Stomach (tissue), 4 donors: Measurements from ENCODE around the gene VAV3.

Experiments used
- CTCF ChIP-seq, 7 experiments: fragments of 450-650 bp in 4 of 7; fragments of 200-600 bp in 3 of 7; sonication (generic) in 3 of 7; IDR thresholded peaks; one replicate each; pipeline ENCODE4 v1.5.1; 2016 to 2019; ENCODE audit warnings: antibody characterized with exemption in 7 of 7, control low read depth in 2 of 7, mild to moderate bottlenecking in 1 of 7
- POLR2A ChIP-seq, 4 donors: fragments of 450-650 bp; IDR thresholded peaks; one replicate each; pipeline ENCODE4 v1.6.1; 2016; ENCODE audit warnings: antibody characterized with exemption in 4 of 4, control low read depth in 2 of 4, mild to moderate bottlenecking in 1 of 4, moderate library complexity in 1 of 4
- POLR2AphosphoS5 ChIP-seq, 3 donors: sonication (generic); formaldehyde crosslinking; IDR thresholded peaks; one replicate each; pipeline ENCODE4 v1.6.1; 2016; ENCODE audit warnings: antibody characterized with exemption in 3 of 3

DNA sequence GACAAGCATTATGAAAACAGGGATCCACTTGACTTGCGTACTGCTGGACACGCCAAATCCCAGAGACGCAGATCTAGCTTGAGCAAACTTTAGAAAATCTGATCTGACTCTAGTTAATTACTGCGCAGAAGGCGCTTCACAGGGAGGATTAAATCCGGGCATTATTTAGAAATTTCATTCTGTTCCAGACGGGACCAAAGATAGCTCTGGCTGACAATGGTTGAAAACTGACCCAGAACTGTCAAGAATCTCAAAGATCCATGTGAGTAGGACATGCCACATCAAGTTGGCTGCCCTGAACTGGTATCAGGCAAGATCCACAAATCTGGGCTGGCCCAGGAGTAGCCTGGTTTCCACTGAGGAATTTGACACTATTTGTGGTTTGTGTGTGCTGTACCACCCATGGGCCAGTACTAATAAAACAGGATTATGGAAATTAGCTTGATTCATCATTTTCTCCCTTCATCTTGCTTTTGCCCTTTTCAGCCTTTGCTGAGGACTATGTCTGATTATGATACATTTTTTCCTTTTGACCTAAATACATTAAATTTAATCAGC is 171.0 kb downstream of the VAV3 start:
- TF ChIP-seq CTCF (IDR thresholded peaks at IDR 0.05) (no peak), POLR2AphosphoS5 (IDR thresholded peaks at IDR 0.05) (no peak), POLR2A (IDR thresholded peaks at IDR 0.05) (no peak)
